ENCODE measurements around the gene ASPHD2.

DNA sequence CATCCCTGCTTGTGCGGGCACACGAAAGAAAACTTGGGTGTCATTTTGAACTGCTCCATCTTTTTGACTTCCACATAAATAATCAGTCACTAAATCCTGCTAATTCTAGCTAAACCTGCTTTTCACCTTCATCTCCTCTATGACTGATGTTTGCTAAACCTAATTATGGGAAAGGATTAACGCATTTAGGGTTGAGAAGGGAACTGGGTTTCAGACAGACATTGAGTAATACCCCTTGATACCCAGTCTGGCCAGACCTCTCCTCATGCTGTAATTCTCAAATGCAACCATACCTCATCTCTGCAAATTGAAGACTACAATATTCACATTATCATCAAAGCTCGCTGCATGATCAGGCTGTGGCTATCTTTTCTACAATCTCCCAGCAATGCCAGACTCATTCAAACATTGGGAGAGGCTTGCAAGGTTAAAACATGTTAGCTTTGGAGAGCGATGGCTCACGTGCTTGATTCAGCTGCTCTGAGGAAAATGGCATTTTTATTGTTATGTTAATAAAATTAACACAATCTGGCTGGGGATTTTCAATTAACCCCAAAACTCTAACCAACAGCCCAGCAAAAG, 52.1 kb downstream of the ASPHD2 start:
- TF ChIP-seq, protein P1, sequence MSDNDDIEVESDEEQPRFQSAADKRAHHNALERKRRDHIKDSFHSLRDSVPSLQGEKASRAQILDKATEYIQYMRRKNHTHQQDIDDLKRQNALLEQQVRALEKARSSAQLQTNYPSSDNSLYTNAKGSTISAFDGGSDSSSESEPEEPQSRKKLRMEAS (IDR thresholded peaks at IDR 0.05; ENCODE audit: low read depth) = no peak
- TF ChIP-seq JUND (IDR thresholded peaks at IDR 0.05) = no peak
- TF ChIP-seq CHD2 (IDR thresholded peaks at IDR 0.05; ENCODE audit: low read length, partially characterized antibody) = no peak
- TF ChIP-seq YY1 (IDR thresholded peaks at IDR 0.05; ENCODE audit: low read depth) = no peak
- TF ChIP-seq, protein P2, sequence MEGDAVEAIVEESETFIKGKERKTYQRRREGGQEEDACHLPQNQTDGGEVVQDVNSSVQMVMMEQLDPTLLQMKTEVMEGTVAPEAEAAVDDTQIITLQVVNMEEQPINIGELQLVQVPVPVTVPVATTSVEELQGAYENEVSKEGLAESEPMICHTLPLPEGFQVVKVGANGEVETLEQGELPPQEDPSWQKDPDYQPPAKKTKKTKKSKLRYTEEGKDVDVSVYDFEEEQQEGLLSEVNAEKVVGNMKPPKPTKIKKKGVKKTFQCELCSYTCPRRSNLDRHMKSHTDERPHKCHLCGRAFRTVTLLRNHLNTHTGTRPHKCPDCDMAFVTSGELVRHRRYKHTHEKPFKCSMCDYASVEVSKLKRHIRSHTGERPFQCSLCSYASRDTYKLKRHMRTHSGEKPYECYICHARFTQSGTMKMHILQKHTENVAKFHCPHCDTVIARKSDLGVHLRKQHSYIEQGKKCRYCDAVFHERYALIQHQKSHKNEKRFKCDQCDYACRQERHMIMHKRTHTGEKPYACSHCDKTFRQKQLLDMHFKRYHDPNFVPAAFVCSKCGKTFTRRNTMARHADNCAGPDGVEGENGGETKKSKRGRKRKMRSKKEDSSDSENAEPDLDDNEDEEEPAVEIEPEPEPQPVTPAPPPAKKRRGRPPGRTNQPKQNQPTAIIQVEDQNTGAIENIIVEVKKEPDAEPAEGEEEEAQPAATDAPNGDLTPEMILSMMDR (IDR thresholded peaks at IDR 0.05) = no peak
- TF ChIP-seq EZH2phosphoT487 (IDR thresholded peaks at IDR 0.05; ENCODE audit: borderline replicate concordance, low read depth) = no peak
- TF ChIP-seq TAF1 (IDR thresholded peaks at IDR 0.05; ENCODE audit: borderline replicate concordance, low read depth, low read length) = no peak
- TF ChIP-seq, protein P3, sequence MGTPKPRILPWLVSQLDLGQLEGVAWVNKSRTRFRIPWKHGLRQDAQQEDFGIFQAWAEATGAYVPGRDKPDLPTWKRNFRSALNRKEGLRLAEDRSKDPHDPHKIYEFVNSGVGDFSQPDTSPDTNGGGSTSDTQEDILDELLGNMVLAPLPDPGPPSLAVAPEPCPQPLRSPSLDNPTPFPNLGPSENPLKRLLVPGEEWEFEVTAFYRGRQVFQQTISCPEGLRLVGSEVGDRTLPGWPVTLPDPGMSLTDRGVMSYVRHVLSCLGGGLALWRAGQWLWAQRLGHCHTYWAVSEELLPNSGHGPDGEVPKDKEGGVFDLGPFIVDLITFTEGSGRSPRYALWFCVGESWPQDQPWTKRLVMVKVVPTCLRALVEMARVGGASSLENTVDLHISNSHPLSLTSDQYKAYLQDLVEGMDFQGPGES (IDR thresholded peaks at IDR 0.05; ENCODE audit: low read depth, low read length) = no peak
- no peak for TF ChIP-seq RXRA (IDR thresholded peaks at IDR 0.05; ENCODE audit: borderline replicate concordance, low read depth)
- no peak for TF ChIP-seq RAD21 (IDR thresholded peaks at IDR 0.05; ENCODE audit: low read length)

All from SK-N-SH (cell line).